ENCODE results near the gene NMBR. TPM values are rescaled to one million over a fixed set of nuclear protein-coding genes. Genes with fewer than 3 reads are reported as not detected.
"Not testable (repeated sequence)": the region's sequence is repeated elsewhere in the genome, so short reads cannot be mapped to it uniquely, and the experiment has no call there.

The NMBR gene
- total RNA-seq, 2 experiments from 2014 or later = not detected

- DNase-seq; H3K27me3 Mint-ChIP-seq; H3K27ac Mint-ChIP-seq; H3K36me3 Mint-ChIP-seq (ENCODE audit: low read depth); H3K4me1 Mint-ChIP-seq; H3K4me3 Mint-ChIP-seq; POLR2A ChIA-PET; H3K9me3 Mint-ChIP-seq: not testable (repeated sequence)
- CTCF ChIA-PET = interaction anchor here (3.0 kb wide), 1 partner anchor 14 kb away, joined by 11 read pairs; no protein-coding TSS in a partner anchor
These were observed 5.4 kb downstream of the NMBR start for GRCh38 chr6:142141531-142141930.

- Mint-ChIP-seq H3K4me1 (no peaks in the 10 kb centered on the region), H3K9me3 (no peaks in the 10 kb centered on the region), H3K4me3 (no peak overlapping the region), H3K27me3 (no peaks in the 10 kb centered on the region), H3K36me3 (ENCODE audit: low read depth) (no peaks in the 10 kb centered on the region), H3K27ac (no peak overlapping the region)
- no peak for DNase-seq
- ChIA-PET CTCF (interaction anchor here (1.1 kb wide), 1 partner anchor 69 kb away, joined by 3 read pairs; no protein-coding TSS in a partner anchor), POLR2A (no interaction called here)
These were observed 8.0 kb downstream of the NMBR start for GRCh38 chr6:142138876-142139275.

- ChIA-PET CTCF (no interaction called here), POLR2A (no interaction called here)
- no peak within 1 kb of the TSS for H3K4me3 Mint-ChIP-seq
- DNase-seq = no peak
- peaks cover 10% of the 10 kb centered on the region for H3K27me3 Mint-ChIP-seq
- H3K27ac Mint-ChIP-seq = no peak within 1 kb of the TSS
- H3K36me3 Mint-ChIP-seq (ENCODE audit: low read depth) = no peaks in the 10 kb centered on the region
- no peaks in the 10 kb centered on the region for H3K9me3 Mint-ChIP-seq
- no peaks in the 10 kb centered on the region for H3K4me1 Mint-ChIP-seq
These were observed 14.3 kb downstream of the NMBR start, which contains the start of gene GJE1 for GRCh38 chr6:142132625-142133024. TSS of gene GJE1 (plus strand) at chr6:142132925. CDS start at chr6:142133159, 234 bp downstream.

GRCh38 chr6:142130814-142131213, 16.1 kb downstream of the NMBR start:
- Mint-ChIP-seq H3K9me3 (no peaks in the 10 kb centered on the region), H3K27ac (no peak overlapping the region), H3K4me3 (no peak overlapping the region), H3K4me1 (no peaks in the 10 kb centered on the region), H3K27me3 (peaks cover 11% of the 10 kb centered on the region), H3K36me3 (ENCODE audit: low read depth) (no peaks in the 10 kb centered on the region)
- POLR2A ChIA-PET = no interaction called here
- DNase-seq = no peak
- CTCF ChIA-PET = no interaction called here

- H3K9me3 Mint-ChIP-seq = no peaks in the 10 kb centered on the region
These were observed 25.6 kb downstream of the NMBR start for GRCh38 chr6:142121342-142121741.

GRCh38 chr6:142118925-142119324, 28.0 kb downstream of the NMBR start:
- CTCF ChIA-PET = no interaction called here
- POLR2A ChIA-PET = no interaction called here
- Mint-ChIP-seq H3K27ac (no peak overlapping the region), H3K36me3 (ENCODE audit: low read depth) (no peaks in the 10 kb centered on the region), H3K4me3 (no peak overlapping the region), H3K4me1 (no peaks in the 10 kb centered on the region), H3K27me3 (no peaks in the 10 kb centered on the region), H3K9me3 (no peaks in the 10 kb centered on the region)
- DNase-seq = no peak

More at GRCh38 chr6:142121342-142121741, 25.6 kb downstream of the NMBR start:
- CTCF ChIA-PET = interaction anchor here (1.4 kb wide), 1 partner anchor 26 kb away, joined by 3 read pairs; the partner anchor contains the start of genes NMBR and VTA1
- Mint-ChIP-seq H3K36me3 (ENCODE audit: low read depth) (no peaks in the 10 kb centered on the region), H3K4me1 (no peaks in the 10 kb centered on the region), H3K27me3 (peaks cover 1% of the 10 kb centered on the region), H3K4me3 (no peak overlapping the region), H3K27ac (no peak overlapping the region)
- POLR2A ChIA-PET = no interaction called here
- DNase-seq = no peak

- DNase-seq = no peak
- no peak overlapping the region for H3K4me3 Mint-ChIP-seq
- H3K36me3 Mint-ChIP-seq (ENCODE audit: low read depth) = no peaks in the 10 kb centered on the region
- H3K27me3 Mint-ChIP-seq = no peaks in the 10 kb centered on the region
- H3K27ac Mint-ChIP-seq = no peak overlapping the region
- no peaks in the 10 kb centered on the region for H3K9me3 Mint-ChIP-seq
- CTCF ChIA-PET = no interaction called here
- POLR2A ChIA-PET = no interaction called here
- H3K4me1 Mint-ChIP-seq = no peaks in the 10 kb centered on the region
These were observed 28.6 kb downstream of the NMBR start for GRCh38 chr6:142118328-142118727.

GRCh38 chr6:142117366-142117765, 29.6 kb downstream of the NMBR start:
- H3K27me3 Mint-ChIP-seq = no peaks in the 10 kb centered on the region
- no peaks in the 10 kb centered on the region for H3K36me3 Mint-ChIP-seq (ENCODE audit: low read depth)
- CTCF ChIA-PET = no interaction called here
- H3K4me1 Mint-ChIP-seq = no peaks in the 10 kb centered on the region
- DNase-seq = no peak
- POLR2A ChIA-PET = no interaction called here
- H3K9me3 Mint-ChIP-seq = no peaks in the 10 kb centered on the region
- no peak overlapping the region for H3K27ac Mint-ChIP-seq
- no peak overlapping the region for H3K4me3 Mint-ChIP-seq

- Mint-ChIP-seq H3K27ac (no peak overlapping the region), H3K4me1 (no peaks in the 10 kb centered on the region), H3K4me3 (no peak overlapping the region), H3K36me3 (ENCODE audit: low read depth) (no peaks in the 10 kb centered on the region), H3K27me3 (no peaks in the 10 kb centered on the region), H3K9me3 (no peaks in the 10 kb centered on the region)
- DNase-seq = peak; percentile 69
- POLR2A ChIA-PET = no interaction called here
- CTCF ChIA-PET = interaction anchor here (0.8 to 1.5 kb wide), 6 partner anchors 9 to 436 kb away, joined by 3 to 6 read pairs (median 3); no protein-coding TSS in a partner anchor
These were observed 34.4 kb downstream of the NMBR start for GRCh38 chr6:142112451-142113061.

GRCh38 chr6:142110820-142111219, 36.1 kb downstream of the NMBR start:
- H3K36me3 Mint-ChIP-seq (ENCODE audit: low read depth); H3K4me3 Mint-ChIP-seq; H3K27ac Mint-ChIP-seq; POLR2A ChIA-PET; H3K9me3 Mint-ChIP-seq; H3K27me3 Mint-ChIP-seq; DNase-seq; H3K4me1 Mint-ChIP-seq: not testable (repeated sequence)
- CTCF ChIA-PET = interaction anchor here (1.1 to 1.5 kb wide), 4 partner anchors 8 to 426 kb away, joined by 3 to 4 read pairs (median 4); no protein-coding TSS in a partner anchor

GRCh38 chr6:142104820-142105219, 42.1 kb downstream of the NMBR start:
- POLR2A ChIA-PET; H3K4me3 Mint-ChIP-seq; H3K4me1 Mint-ChIP-seq; H3K36me3 Mint-ChIP-seq (ENCODE audit: low read depth); H3K27me3 Mint-ChIP-seq; DNase-seq; CTCF ChIA-PET; H3K9me3 Mint-ChIP-seq; H3K27ac Mint-ChIP-seq: not testable (repeated sequence)

- Mint-ChIP-seq H3K36me3 (ENCODE audit: low read depth) (no peaks in the 10 kb centered on the region), H3K4me1 (no peaks in the 10 kb centered on the region), H3K4me3 (no peak overlapping the region), H3K9me3 (no peaks in the 10 kb centered on the region), H3K27me3 (peaks cover 16% of the 10 kb centered on the region), H3K27ac (no peak overlapping the region)
- no peak for DNase-seq
- ChIA-PET POLR2A (no interaction called here), CTCF (no interaction called here)
These were observed 58.1 kb downstream of the NMBR start for GRCh38 chr6:142088858-142089216.

- Mint-ChIP-seq H3K4me1 (no peaks in the 10 kb centered on the region), H3K4me3 (no peak overlapping the region), H3K9me3 (peaks cover 2% of the 10 kb centered on the region), H3K36me3 (ENCODE audit: low read depth) (no peaks in the 10 kb centered on the region), H3K27me3 (peaks cover 16% of the 10 kb centered on the region), H3K27ac (no peak overlapping the region)
- ChIA-PET POLR2A (no interaction called here), CTCF (no interaction called here)
- no peak for DNase-seq
These were observed 58.7 kb downstream of the NMBR start for GRCh38 chr6:142087950-142088857.
